BLaER1 (cell line): ENCODE measurements around the gene STIM1.
"Not testable (repeated sequence)": the region's sequence is repeated elsewhere in the genome, so short reads cannot be mapped to it uniquely, and the experiment has no call there.

Experiments
- H3K27ac ChIP-seq: shearing (Covaris generic); formaldehyde crosslinking; 2 replicates; pipeline ENCODE4 v1.8.1; 2022
- H3K27me3 ChIP-seq: shearing (Covaris generic); formaldehyde crosslinking; 2 replicates; pipeline ENCODE4 v1.8.1; 2022
- H3K36me3 ChIP-seq: shearing (Covaris generic); formaldehyde crosslinking; 2 replicates; pipeline ENCODE4 v1.8.1; 2022
- H3K4me1 ChIP-seq: shearing (Covaris generic); formaldehyde crosslinking; 2 replicates; pipeline ENCODE4 v1.8.1; 2022
- H3K4me2 ChIP-seq: shearing (Covaris generic); formaldehyde crosslinking; 2 replicates; pipeline ENCODE4 v1.8.1; 2022
- H3K4me3 ChIP-seq: shearing (Covaris generic); formaldehyde crosslinking; 2 replicates; pipeline ENCODE4 v1.8.1; 2022
- H3K9ac ChIP-seq: shearing (Covaris generic); formaldehyde crosslinking; 2 replicates; pipeline ENCODE4 v1.8.1; 2022
- H3K9me3 ChIP-seq: shearing (Covaris generic); formaldehyde crosslinking; 2 replicates; pipeline ENCODE4 v1.8.1; 2022
- H4K20me1 ChIP-seq: shearing (Covaris generic); formaldehyde crosslinking; 2 replicates; pipeline ENCODE4 v1.8.1; 2022
- Cebpa-rat ChIP-seq: shearing (Covaris generic); IDR thresholded peaks from 2 replicates; pipeline ENCODE4 v1.8.1; 2022

The STIM1 gene

DNA sequence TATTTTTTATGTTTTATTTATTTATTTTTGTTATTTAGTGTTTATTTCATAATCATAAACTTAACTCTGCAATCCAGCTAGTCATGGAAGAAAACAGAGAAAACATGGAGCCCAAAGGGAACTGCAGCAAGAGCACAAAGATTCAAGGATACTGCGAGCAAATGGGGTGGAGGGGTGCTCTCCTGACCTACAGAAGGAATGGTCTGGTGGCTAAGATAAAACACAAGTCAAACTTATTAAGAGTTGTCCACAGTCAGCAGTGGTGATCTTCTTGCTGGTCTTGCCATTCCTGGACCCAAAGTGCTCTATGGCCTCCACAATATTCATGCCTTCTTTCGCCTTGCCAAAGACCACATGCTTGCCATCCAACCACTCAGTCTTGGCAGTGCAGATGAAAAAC, 36.7 kb downstream of the STIM1 start:
- Histone ChIP-seq H3K27ac (no peak overlapping the region), H4K20me1 (peaks cover 75% of the 10 kb centered on the region), H3K9me3 (no peaks in the 10 kb centered on the region), H3K4me1 (peaks cover 73% of the 10 kb centered on the region), H3K4me2 (peak overlapping the region; percentile 91; the same call in 1 of the 2 replicates), H3K27me3 (no peaks in the 10 kb centered on the region), H3K36me3 (no peaks in the 10 kb centered on the region), H3K9ac (no peak overlapping the region), H3K4me3 (no peak overlapping the region)
- no peak for TF ChIP-seq Cebpa-rat

DNA sequence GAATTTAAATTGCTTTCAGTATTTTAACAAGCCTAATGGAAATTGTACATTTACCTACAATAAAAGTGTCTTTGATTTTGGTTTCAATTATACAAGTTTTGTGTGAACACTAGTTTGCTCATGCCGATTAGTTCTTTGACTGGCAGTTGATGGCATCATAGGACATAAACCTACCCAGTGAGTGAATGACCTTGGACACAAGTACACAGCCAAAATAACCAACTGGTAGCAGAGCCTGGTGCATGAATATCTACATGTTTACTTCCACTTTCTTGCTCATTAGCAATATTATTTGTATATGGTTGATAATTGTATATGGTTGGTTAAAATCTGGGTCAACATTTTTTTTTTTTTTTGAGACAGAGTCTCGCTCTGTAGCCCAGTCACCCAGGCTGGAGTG, 37.8 kb downstream of the STIM1 start:
- H4K20me1 ChIP-seq = peaks cover 64% of the 10 kb centered on the region
- peaks cover 62% of the 10 kb centered on the region for H3K4me1 ChIP-seq
- no peak for TF ChIP-seq Cebpa-rat
- H3K27me3 ChIP-seq = no peaks in the 10 kb centered on the region
- 0 out of 2 replicates have a peak overlapping the region, but pooled peaks have one; percentile 38 for H3K4me3 ChIP-seq
- peak overlapping the region; percentile 30; the same call in 1 of the 2 replicates for H3K27ac ChIP-seq
- no peak overlapping the region for H3K9ac ChIP-seq
- H3K9me3 ChIP-seq = no peaks in the 10 kb centered on the region
- H3K4me2 ChIP-seq = peak overlapping the region; percentile 91
- no peaks in the 10 kb centered on the region for H3K36me3 ChIP-seq

DNA sequence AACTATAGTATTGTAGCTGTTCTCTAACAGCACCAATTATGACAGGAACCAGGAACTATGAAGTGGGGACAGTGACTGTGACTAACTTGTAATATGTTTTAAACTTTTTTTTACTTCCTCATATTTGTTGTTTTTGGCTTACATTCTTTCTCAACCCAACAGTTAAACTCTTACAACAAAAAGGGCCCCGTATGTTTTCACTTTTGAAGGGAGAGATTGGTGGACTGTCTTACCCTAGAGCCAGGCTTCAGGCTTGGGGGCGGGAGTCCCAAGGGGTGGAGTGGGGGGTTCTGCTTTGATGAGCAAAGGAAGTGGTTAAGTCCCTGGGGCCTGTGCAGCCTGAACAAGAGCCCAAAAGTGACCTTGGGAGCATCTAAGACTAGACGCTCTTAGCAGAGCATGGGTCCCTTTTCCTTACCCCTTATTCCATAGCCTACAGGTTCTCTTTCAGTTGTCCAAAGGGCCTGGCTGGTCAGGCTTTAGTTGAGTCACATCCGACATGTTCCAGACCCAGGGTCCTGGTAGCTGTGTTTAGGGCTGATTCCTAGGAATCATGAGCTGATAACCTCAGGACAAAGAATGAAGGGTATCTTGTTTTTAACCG, 38.8 kb downstream of the STIM1 start:
- Histone ChIP-seq H3K4me1 (peaks cover 56% of the 10 kb centered on the region), H3K36me3 (no peaks in the 10 kb centered on the region), H3K9ac (no peak overlapping the region), H3K4me3 (peak overlapping the region; percentile 38; the same call in 1 of the 2 replicates), H3K4me2 (peak overlapping the region; percentile 91), H3K27me3 (no peaks in the 10 kb centered on the region), H3K27ac (peak overlapping the region; percentile 30; the same call in 1 of the 2 replicates), H4K20me1 (peaks cover 64% of the 10 kb centered on the region), H3K9me3 (no peaks in the 10 kb centered on the region)
- no peak for TF ChIP-seq Cebpa-rat

DNA sequence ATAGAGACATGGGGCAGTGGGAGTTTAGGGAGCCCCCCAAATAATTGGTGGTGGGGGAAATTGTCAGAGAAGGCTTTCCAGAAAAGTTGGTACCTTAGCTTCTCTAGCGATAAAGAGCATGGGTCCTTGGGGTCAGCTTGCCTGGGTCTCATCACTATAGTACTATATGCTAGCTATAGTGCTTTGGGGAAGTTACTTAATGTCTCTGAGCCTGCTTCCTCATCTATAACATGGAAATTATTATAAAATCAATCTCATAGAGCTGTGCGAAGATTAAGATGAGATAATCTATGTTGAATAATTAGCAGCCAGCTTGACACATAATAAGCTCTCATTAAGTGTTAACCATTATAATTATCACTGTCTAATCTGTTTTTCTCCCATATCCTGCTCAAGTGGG, 41.2 kb downstream of the STIM1 start:
- H3K36me3 ChIP-seq = no peaks in the 10 kb centered on the region
- no peak overlapping the region for H3K9ac ChIP-seq
- peaks cover 35% of the 10 kb centered on the region for H3K4me1 ChIP-seq
- TF ChIP-seq Cebpa-rat = no peak
- no peak overlapping the region for H3K4me2 ChIP-seq
- no peaks in the 10 kb centered on the region for H3K9me3 ChIP-seq
- no peak overlapping the region for H3K27ac ChIP-seq
- peaks cover 51% of the 10 kb centered on the region for H4K20me1 ChIP-seq
- H3K4me3 ChIP-seq = no peak overlapping the region
- no peaks in the 10 kb centered on the region for H3K27me3 ChIP-seq

DNA sequence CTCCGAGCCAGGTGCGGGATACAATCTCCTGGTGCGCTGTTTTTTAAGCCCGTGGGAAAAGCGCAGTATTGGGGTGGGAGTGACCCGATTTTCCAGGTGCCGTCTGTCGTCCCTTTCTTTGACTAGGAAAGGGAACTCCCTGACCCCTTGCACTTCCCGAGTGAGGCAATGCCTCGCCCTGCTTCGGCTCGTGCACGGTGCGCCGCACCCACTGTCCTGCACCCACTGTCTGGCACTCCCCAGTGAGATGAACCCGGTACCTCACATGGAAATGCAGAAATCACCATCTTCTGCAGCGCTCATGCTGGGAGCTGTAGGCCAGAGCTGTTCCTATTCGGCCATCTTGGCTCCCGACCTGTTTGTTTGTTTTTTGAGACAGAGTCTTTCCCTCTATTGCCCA, 44.8 kb downstream of the STIM1 start:
- peaks cover 19% of the 10 kb centered on the region for H3K4me1 ChIP-seq
- not testable (repeated sequence) for H3K4me2 ChIP-seq, H3K36me3 ChIP-seq, H3K4me3 ChIP-seq, H3K9me3 ChIP-seq, H3K27me3 ChIP-seq, H3K9ac ChIP-seq, H3K27ac ChIP-seq
- H4K20me1 ChIP-seq = peaks cover 55% of the 10 kb centered on the region

DNA sequence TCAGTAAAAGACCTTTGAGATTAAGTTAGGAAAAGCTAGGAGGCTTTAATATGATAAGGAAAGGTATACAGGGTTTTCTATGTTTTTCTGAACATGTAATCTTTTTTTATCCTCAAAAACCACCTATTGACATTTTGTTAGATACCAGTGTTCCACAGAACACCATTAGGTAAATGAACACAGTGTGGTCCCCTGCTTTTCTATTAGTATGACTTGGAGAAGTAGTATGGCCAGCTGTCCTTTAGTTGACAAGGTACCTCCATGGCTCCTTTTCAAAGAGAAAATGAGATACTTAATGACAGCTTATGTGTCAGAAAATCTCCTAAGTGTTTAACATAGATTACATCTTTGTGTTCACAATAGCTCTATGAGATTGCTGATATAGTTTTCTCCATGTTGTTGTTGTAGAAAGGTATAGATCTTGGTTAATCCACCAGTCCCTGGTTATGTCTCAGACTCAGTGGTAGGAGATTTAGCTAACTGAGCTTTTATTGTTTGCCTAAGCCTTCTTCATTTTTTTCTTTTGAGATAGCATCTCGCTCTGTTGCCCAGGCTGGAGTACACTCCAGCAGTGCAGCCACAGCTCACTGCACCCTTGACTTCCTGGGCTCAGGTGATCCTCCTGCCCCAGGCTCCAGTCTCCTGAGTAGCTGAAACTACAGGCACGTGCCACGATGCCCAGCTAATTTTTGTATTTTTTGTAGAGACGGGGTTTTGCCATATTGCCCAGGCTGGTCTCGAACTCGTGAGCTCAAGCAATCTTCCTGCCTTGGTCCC, 46.0 kb downstream of the STIM1 start:
- H3K9ac ChIP-seq = no peak overlapping the region
- H3K4me3 ChIP-seq = no peak overlapping the region
- H3K4me2 ChIP-seq = no peak overlapping the region
- H3K27me3 ChIP-seq = no peaks in the 10 kb centered on the region
- H3K4me1 ChIP-seq = peaks cover 21% of the 10 kb centered on the region
- no peaks in the 10 kb centered on the region for H3K36me3 ChIP-seq
- TF ChIP-seq Cebpa-rat = no peak
- no peak overlapping the region for H3K27ac ChIP-seq
- H4K20me1 ChIP-seq = peaks cover 59% of the 10 kb centered on the region
- H3K9me3 ChIP-seq = no peaks in the 10 kb centered on the region

DNA sequence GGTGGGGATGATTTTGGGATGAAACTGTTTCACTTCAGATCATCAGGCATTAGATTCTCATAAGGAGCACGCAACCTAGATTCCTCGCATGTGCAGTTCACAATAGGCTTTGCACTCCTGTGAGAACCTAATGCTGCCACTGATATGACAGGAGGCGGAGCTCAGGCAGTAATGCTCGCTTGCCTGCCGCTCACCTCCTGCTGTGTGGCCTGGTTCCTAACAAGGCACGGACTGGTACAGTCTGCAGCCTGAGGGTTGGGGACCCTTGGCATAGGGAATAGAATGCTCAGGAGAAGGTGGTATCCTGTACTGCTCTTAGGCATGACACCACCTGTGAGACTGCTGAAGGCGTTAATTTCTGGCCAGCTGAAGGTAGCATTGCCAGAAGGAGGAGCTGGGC, 47.0 kb downstream of the STIM1 start:
- Histone ChIP-seq H3K36me3 (no peaks in the 10 kb centered on the region), H3K9ac (no peak overlapping the region), H3K4me3 (no peak overlapping the region), H3K4me2 (no peak overlapping the region), H3K4me1 (peaks cover 24% of the 10 kb centered on the region), H4K20me1 (peaks cover 62% of the 10 kb centered on the region), H3K27me3 (no peaks in the 10 kb centered on the region), H3K27ac (no peak overlapping the region), H3K9me3 (no peaks in the 10 kb centered on the region)
- no peak for TF ChIP-seq Cebpa-rat

DNA sequence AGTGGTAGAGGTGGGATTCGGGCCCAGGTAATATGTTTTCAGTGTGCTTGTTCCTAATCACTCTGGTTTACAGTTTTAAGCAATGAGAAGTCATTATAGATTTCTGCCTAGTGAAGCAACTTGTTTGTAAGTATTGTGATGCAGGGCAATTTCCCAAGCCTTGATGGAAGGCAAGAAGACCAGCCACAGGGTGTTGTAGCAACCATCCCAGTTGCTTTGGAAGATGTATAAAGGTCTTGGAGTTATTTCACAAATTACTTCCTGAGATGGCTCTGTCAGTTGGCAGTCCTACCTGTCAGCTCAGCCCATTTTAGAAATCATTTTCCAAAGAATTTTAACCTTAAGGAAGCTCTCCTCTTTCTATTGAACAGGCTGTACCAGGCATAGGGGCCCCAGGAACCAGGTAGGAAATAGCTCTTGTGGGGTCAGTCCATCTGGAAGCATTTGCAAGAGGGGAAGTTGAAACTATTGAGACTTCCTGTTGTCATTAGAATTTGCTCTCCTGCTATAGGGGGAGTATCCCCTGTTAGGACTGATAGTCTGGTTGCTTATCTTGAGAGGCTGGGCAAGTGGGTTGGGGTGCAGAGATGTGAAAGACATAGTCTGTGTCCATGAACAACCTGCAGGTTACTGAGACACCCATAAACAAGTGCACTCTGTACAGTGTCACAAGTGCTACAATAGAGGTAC, 47.9 kb downstream of the STIM1 start:
- Histone ChIP-seq H3K4me3 (no peak overlapping the region), H3K4me2 (peak overlapping the region; percentile 52), H3K27ac (no peak overlapping the region), H4K20me1 (peaks cover 62% of the 10 kb centered on the region), H3K9ac (no peak overlapping the region), H3K27me3 (no peaks in the 10 kb centered on the region), H3K36me3 (no peaks in the 10 kb centered on the region), H3K4me1 (peaks cover 26% of the 10 kb centered on the region), H3K9me3 (no peaks in the 10 kb centered on the region)
- TF ChIP-seq Cebpa-rat = no peak

DNA sequence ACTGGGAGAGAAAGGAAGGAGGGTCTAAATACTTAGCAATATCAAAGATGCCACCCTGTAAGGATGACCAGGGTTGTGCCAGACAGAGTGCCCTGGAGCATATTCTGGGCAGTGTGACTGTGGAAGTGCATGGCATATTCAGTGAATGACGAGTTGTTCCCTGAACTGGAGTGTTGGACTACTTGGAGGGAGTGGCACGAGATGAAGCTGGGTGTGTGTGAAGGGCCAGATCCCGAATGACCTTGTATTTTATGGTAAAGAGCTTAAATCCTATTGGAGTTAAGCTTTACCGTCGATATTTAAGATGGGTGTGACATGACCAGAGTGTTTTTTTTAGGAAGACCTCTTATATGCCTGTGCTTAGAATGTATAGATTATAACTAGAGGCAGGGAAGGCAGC, 48.8 kb downstream of the STIM1 start:
- H3K4me1 ChIP-seq = peaks cover 26% of the 10 kb centered on the region
- H3K27ac ChIP-seq = no peak overlapping the region
- no peak for TF ChIP-seq Cebpa-rat
- H4K20me1 ChIP-seq = peaks cover 62% of the 10 kb centered on the region
- H3K27me3 ChIP-seq = no peaks in the 10 kb centered on the region
- H3K9ac ChIP-seq = no peak overlapping the region
- no peak overlapping the region for H3K4me3 ChIP-seq
- H3K36me3 ChIP-seq = no peaks in the 10 kb centered on the region
- no peaks in the 10 kb centered on the region for H3K9me3 ChIP-seq
- H3K4me2 ChIP-seq = no peak overlapping the region
